ENCODE measurements around the gene SH2D5.

Gene SH2D5

GRCh38 chr1:20711285-20712214 is 21.0 kb downstream of the SH2D5 start:
- peak; percentile 11 for DNase-seq

DNA sequence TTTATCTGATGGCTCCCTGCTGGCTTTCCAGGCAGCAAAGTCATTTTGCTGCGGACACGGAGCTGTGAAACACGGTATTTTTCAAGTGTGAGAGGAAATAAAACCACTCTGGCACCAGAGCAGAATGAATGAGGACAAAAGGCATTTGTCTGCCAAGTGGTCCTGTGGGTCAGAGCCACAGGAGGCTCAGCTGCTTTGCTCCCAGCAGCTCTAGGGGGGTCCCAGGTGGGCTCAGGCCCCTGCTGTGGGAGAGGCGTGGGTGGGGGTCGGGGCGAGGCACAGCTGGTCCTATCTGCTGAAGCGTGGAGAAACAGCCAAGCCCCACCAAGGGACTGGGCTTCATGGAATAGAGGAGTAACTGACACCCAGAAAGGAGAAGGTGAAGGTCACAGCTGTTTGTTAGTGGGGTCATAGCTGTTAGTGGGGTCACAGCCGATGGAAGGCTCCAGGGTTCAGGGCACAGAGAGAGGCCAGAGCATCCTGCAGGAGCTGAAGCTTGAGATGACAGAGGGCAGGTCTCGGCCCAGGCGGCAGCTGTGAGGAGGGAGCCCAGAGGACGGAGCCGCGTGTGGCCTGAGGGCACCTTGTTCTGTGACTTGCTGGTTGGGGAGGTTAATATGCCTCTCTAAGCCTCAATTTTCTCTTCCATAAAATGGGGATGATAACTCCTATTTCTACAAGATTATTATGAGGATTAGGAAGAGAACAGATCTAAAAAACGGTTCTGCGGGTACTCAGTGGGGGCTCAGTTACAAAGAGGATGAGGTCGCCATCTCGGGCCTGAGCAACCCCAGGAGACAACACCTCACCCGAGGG is 21.8 kb downstream of the SH2D5 start:
- DNase-seq: no peak

DNA sequence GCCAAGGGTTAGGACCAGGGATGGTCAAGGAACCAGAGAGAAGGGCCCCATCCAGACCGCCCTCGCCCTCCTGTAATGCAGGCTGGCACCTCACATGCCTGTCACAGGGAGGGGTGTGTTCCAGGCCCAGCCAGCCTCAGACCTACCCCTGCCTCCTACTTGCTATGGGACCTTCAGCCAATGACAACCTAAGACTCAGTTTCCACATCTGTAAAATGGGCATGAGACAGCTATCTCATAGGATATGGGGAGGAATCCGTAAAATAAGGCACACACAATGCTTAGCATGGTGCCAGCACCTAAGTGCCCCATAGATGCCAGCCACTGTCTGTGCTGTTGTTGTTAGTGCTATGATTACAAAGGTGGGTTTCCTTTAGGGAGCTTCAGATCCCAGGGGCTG is 22.6 kb downstream of the SH2D5 start:
- DNase-seq: no peak

- no peak for DNase-seq
Observed at GRCh38 chr1:20708891-20709290, 23.6 kb downstream of the SH2D5 start.

DNA sequence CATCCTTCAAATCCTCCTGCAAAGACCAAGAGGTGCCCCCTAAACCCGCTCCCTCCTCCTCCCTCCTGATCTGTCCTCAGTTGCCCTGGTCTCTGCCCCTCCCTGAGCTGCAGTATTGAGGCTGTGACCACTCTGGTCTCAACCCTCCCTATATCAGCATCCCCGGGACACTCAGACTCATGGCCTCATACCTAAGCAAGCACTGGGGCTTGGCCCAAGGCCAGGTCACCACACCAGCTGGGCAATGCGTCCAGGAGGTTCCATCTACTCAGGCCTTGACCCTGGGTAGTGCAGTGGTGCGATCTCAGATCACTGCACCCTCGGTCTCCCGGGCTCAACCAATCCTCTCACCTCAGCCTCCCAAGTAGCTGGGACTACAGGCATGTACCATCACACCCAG is 24.4 kb downstream of the SH2D5 start:
- DNase-seq: no peak

GRCh38 chr1:20706841-20707240 is 25.7 kb downstream of the SH2D5 start:
- no peak for DNase-seq

DNA sequence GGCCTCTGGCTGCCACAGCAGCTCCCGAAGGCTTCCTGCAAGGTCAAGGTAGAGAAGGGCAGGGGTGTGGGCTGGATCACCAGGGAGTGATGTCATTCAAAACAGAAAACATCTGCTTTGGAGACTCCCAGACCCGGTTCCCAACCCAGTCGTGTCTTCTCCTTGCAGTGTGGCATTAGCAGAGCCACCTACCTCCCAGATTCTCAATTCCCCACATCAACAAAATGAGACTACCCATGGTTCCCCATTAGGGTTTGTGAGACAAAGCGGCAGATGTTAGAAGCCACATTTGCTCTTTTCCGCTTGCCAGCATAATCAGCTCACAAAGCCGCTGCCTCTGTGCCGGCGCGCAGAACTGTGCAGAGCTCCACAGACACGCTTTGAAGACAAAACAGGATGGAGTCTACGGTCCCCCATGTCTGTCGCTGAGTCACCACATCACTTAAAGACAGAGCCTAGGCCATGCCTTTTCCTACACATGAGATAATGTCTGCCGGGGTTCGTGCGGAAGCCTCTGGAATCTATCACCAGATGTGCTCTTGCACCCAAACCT is 27.2 kb downstream of the SH2D5 start:
- DNase-seq: no peak

DNA sequence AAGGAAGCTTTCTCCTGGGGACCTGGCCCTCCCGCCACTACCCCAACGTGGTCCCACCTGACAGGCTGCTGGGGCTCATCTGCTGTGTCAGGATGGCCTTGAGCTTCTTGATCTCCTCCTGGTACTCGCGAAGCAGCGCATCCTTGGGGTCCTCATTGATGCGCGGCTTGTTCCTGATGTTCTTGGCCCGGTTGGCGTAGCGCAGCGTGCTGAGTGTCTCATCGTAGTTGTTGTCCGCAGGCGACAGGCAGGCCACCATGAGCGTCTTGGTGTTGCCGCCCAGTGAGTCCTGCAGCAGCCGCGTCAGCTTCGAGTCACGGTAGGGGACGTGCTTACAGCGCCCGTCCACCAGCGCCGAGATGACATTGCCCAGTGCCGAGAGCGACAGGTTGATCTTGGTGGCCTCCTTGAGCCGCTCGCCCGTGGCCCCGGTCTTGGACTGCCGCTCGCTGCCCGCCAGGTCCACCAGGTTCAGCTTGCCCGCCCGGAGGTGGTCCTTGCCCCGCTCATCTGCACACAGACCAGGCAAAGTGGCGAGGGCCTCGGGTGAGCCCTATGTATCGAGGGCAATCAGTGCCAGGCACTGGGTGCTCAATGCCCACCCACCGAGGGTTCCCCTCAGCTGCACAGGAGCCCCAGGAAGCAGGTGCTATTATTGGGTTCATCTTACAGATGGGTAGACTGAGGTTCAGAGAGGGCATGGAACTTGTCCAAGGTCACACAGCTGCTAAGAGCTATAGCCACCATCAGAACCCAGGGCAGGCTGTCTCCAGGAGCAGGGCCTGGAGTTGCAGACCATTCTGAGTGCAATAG is 27.9 kb downstream of the SH2D5 start:
- no peak for DNase-seq

DNA sequence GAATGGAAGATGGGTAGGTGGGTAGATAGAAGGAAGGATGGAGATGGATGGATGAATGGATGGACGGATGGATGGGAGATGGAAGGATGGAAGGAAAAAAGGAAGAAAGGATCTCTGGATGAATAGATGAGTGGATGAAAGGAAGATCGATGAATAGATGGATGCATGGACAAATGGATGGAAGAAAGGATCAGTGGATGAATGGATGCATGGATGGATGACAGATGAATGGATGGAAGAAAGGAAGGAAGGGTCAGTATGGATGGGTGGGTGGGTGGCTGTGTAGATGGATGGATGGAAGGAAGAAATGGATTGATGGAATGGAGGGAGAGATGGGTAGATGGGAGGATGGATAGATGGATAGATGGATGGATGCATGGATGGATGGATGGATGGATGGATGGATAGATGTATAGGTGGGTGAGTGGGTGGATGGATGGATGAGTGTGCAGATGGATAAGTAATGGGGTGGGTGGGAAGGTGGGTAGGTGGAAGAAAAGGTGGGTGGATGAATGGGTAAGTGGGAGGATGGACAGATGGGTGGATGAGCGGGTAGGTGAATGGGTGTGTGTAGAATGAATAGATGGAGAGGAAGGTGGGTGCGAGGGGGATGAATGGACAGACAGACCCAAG is 29.3 kb downstream of the SH2D5 start:
- DNase-seq: no peak

DNA sequence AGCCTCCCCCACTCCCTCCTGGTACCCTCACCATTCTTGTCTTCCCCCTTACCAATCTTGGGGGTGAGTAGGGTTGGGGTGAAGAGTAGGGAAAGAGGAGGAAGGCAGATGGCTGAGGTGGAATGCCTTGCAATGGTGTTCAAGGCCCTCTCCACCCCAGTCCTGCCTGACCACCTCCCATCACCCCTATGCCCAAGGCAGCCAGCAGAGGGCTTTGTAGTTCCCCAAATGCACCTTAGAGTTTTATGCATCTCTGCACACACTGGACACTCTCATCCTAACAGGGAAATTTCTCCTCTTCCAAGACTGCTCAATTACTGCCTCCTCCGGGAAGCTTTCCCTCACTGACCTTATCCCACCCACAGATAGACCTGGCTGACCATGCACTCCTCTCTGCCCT is 30.1 kb downstream of the SH2D5 start:
- DNase-seq: no peak

GRCh38 chr1:20701847-20702246 is 30.7 kb downstream of the SH2D5 start:
- DNase-seq: no peak

DNA sequence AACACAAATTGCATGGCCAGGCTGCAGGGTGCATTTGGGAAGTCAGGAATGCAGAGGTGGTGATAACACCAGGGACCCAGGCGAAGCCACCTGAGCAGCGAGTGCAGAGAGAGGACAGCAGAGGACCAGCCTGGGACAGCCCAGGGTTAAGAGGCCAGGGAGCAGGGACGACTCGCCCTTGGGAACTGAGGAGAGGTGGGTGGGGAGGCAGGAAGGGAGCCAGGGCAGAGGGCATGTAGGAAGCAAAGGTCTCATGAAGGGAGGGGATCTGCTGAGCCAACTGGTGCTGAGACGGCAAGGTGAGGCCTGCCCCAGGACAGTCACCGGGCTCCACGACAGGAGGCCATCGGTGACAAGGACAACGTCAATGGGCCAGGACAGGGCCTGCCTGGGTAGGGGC is 31.1 kb downstream of the SH2D5 start:
- no peak for DNase-seq

DNA sequence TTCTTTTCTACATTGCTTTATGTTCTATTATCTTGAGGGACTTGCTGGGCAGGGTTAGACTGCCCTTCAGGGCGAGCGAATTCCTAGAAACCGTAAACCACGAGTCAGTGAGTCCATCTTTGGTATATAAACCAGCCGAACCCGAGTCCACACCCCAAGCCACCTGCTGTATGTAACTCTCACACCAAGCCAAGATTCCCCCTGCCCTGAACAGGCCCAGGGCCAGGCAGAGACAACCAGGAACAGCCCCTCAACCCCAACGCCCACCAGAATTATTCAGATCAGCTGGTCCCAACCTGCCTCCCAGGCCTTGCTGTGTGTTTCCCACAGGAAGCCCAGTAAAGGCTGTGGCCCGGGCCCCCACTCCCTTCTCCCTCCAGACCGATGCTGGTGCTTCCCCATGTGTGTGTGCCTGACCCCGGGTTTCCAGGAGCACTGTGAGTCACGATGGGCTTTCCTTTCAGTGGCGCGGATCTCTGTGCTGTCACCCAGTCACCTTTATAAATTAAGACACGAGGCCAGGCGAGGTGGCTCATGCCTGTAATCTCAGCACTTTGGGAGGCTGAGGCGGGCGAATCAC is 31.8 kb downstream of the SH2D5 start:
- no peak for DNase-seq

DNA sequence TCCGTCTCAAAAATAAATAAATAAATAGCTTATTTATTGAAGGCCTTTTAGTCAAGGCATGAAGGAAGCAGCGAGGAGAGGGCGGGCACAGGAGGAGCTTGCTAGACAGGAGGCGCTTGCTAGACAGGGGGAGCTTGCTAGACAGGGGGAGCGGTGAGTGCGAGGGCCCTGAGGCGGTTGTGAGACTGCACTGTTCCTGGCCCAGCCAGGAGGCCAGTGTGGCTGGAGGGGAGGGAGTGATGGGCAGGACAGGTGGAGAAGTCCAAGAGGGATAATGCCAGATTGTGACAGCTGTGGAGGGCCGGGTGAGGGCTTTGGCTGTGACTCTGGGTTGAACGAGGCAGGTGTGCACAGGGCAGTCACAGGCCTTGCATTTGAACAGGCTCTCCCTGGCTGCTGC is 32.9 kb downstream of the SH2D5 start:
- no peak for DNase-seq

GRCh38 chr1:20698195-20698910 is 34.1 kb downstream of the SH2D5 start:
- no peak for DNase-seq

DNA sequence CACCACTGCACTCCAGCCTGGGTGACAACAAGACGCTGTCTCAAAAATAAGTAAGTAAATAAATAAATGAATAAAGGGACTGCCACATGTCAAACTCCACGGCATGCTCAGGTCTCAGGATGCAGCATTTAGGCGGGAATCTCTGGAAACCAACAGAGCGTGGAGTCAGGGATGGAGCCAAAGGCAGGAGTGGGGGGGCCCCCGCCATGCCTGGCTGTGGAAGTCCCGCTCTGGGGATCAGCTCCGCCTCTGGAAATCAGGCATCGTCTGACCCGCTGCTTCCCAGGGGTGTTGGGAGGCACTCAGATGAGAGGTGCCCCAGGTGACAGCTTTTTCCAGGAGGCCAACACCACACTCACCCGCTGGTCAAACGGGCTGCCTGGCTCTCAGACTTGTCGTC is 34.9 kb downstream of the SH2D5 start:
- DNase-seq: no peak

GRCh38 chr1:20696397-20697333 is 35.8 kb downstream of the SH2D5 start:
- peak; percentile 93 for DNase-seq

- no peak for DNase-seq
Observed at GRCh38 chr1:20695515-20695914, 37.0 kb downstream of the SH2D5 start.

DNA sequence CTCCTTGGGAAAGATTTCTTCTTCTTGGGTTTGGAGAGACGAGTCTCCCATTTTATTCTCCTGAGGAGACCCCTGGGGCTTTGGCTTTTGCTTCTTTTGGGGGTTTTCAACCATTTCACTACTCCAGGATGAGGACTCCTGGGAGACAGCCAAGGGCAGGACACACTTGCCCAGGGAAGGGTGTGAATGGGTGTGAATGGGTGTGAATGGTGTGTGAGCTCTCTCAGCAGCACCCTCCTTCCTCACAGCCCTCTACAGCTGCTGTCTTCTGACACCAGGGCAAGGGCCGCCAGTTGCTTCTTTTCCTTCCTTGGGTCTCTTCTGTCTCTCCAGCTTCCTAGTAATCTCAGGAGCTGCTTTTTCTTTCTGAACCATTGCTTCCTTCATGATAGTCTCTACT is 38.9 kb downstream of the SH2D5 start:
- DNase-seq: no peak

DNA sequence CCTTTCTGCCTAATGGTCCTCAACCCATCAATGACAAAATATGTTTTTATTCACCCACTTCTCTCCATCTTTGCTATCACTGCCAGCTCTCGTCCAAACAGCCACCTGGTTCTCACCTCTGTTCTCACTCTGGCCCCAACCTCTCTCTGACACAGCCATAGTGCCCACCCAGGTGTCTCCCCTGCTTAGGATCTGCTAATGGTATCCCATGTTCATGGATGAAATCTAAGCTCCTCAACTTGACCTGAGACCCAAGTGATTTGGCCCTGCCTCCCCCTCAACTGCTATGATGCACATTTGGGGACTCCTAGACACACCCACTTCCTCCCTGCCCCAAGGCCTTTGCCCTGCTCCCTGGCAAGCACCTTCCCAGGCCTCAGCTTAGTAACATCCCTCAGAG is 40.6 kb downstream of the SH2D5 start:
- no peak for DNase-seq
